H1 (cell line): ENCODE data around the gene KLHDC8B. TPM values are rescaled to one million over a fixed set of nuclear protein-coding genes. Genes with fewer than 3 reads are reported as not detected.

ENCODE experiments used
- polyA plus RNA-seq, 7 experiments: library from polyadenylated mRNA; depleted of rRNA in 3 of 7; stranded (reverse) in 5 of 7; unstranded in 2 of 7; fragments of >200 nt in 5 of 7; fragments of 200-250 nt in 2 of 7; gene quantifications; 1 replicate in 5 of 7; 2 replicates in 1 of 7; 4 replicates in 1 of 7; pipeline versions ENCODE4 v1.2.1 to v1.2.3, GENCODE V29; 2011 to 2013; ENCODE audit warnings: missing spikeins in 2 of 7, mixed read lengths in 2 of 7
- total RNA-seq: library from RNA; stranded (reverse); fragmentation: NEBNext Ultra II Directional; extraction: Animal tissue kit (Norgen Biotek cat#: 25700); gene quantifications from 2 replicates; pipeline ENCODE4 v1.2.1, GENCODE V29; 2021

Gene KLHDC8B
- total and polyA plus RNA-seq, 2 of the 8 experiments (the other 6 are each of a cell fraction or from before 2014, with no cell fraction given) = 15.8 to 21.3 TPM

Other genes starting within 250 kb of the KLHDC8B start
- gene P4HTM, start 181.4 kb upstream of the KLHDC8B start, total RNA-seq = 18.6 and 19.1 TPM in 2 replicates
- gene P4HTM, start 181.4 kb upstream of the KLHDC8B start, polyA plus RNA-seq (2011; rRNA removed) = 25.4 and 31.1 TPM in 2 replicates
- 180 and 187 TPM in 2 replicates for gene WDR6, start 164.2 kb upstream of the KLHDC8B start, total RNA-seq
- gene WDR6, start 164.2 kb upstream of the KLHDC8B start, polyA plus RNA-seq (2011; rRNA removed) = 257 and 340 TPM in 2 replicates
- 30.4 and 31.6 TPM in 2 replicates for gene DALRD3, start 153.0 kb upstream of the KLHDC8B start, total RNA-seq
- 86.5 and 95.3 TPM in 2 replicates for gene DALRD3, start 153.0 kb upstream of the KLHDC8B start, polyA plus RNA-seq (2011; rRNA removed)
- gene NDUFAF3, start 149.5 kb upstream of the KLHDC8B start, total RNA-seq = 26.2 and 27.8 TPM in 2 replicates
- 45.5 and 52.1 TPM in 2 replicates for gene NDUFAF3, start 149.5 kb upstream of the KLHDC8B start, polyA plus RNA-seq (2011; rRNA removed)
- 409 and 419 TPM in 2 replicates for gene IMPDH2, start 142.2 kb upstream of the KLHDC8B start, total RNA-seq
- gene IMPDH2, start 142.2 kb upstream of the KLHDC8B start, polyA plus RNA-seq (2011; rRNA removed) = 363 and 374 TPM in 2 replicates
- gene QRICH1, start 77.5 kb upstream of the KLHDC8B start, total RNA-seq = 123 and 142 TPM in 2 replicates
- 128 and 136 TPM in 2 replicates for gene QRICH1, start 77.5 kb upstream of the KLHDC8B start, polyA plus RNA-seq (2011; rRNA removed)
- 346 and 353 TPM in 2 replicates for gene QARS1, start 66.8 kb upstream of the KLHDC8B start, total RNA-seq
- gene QARS1, start 66.8 kb upstream of the KLHDC8B start, polyA plus RNA-seq (2011; rRNA removed) = 581 and 887 TPM in 2 replicates
- gene USP19, start 50.8 kb upstream of the KLHDC8B start, total RNA-seq = 64.9 and 65.8 TPM in 2 replicates
- 46.4 and 59.2 TPM in 2 replicates for gene USP19, start 50.8 kb upstream of the KLHDC8B start, polyA plus RNA-seq (2011; rRNA removed)
- 107 and 112 TPM in 2 replicates for gene LAMB2, start 38.5 kb upstream of the KLHDC8B start, total RNA-seq
- gene LAMB2, start 38.5 kb upstream of the KLHDC8B start, polyA plus RNA-seq (2011; rRNA removed) = 153 and 224 TPM in 2 replicates
- 26.7 and 27.6 TPM in 2 replicates for gene CCDC71, start 5.3 kb upstream of the KLHDC8B start, total RNA-seq
- 57.4 and 70.7 TPM in 2 replicates for gene CCDC71, start 5.3 kb upstream of the KLHDC8B start, polyA plus RNA-seq (2011; rRNA removed)
- 3.0 and 3.2 TPM in 2 replicates for gene C3orf62, start 105.6 kb downstream of the KLHDC8B start, total RNA-seq
- 1.1 and 1.4 TPM in 2 replicates for gene C3orf62, start 105.6 kb downstream of the KLHDC8B start, polyA plus RNA-seq (2011; rRNA removed)
- gene USP4, start 168.5 kb downstream of the KLHDC8B start, total RNA-seq = 27.8 and 28.3 TPM in 2 replicates
- 14.2 and 16.0 TPM in 2 replicates for gene USP4, start 168.5 kb downstream of the KLHDC8B start, polyA plus RNA-seq (2011; rRNA removed)
- gene GPX1, start 186.8 kb downstream of the KLHDC8B start, total RNA-seq = 250 and 252 TPM in 2 replicates
- 757 and 854 TPM in 2 replicates for gene GPX1, start 186.8 kb downstream of the KLHDC8B start, polyA plus RNA-seq (2011; rRNA removed)
- 386 and 397 TPM in 2 replicates for gene RHOA, start 240.4 kb downstream of the KLHDC8B start, total RNA-seq
- gene RHOA, start 240.4 kb downstream of the KLHDC8B start, polyA plus RNA-seq (2011; rRNA removed) = 176 and 225 TPM in 2 replicates
- gene TCTA, start 240.8 kb downstream of the KLHDC8B start, total RNA-seq = 6.2 and 7.4 TPM in 2 replicates
- gene TCTA, start 240.8 kb downstream of the KLHDC8B start, polyA plus RNA-seq (2011; rRNA removed) = 11.0 and 13.2 TPM in 2 replicates